ENCODE measurements around the gene FAM98C. TPM values are rescaled to one million over a fixed set of nuclear protein-coding genes. Genes with fewer than 3 reads are reported as not detected.

FAM98C gene
- total RNA-seq, 4 donors from 2014 or later, result 22.1 to 36.5 (median 23.9) TPM

- H3K27me3 ChIP-seq, result no peaks in the 10 kb centered on the region
- no peak overlapping the region for H3K4me3 ChIP-seq (replicated peaks in 1 of 3)
- H3K4me1 ChIP-seq, result peaks cover 9 to 10% of the 10 kb centered on the region in 2 donors
- intact Hi-C loops (cut with DNase I), result no loop called here
- 87 to 88% methylated on average over 8 of the region's 8 CpGs for WGBS, 2 donors
- H3K36me3 ChIP-seq, result no peaks in the 10 kb centered on the region
- no peak overlapping the region for H3K27ac ChIP-seq
- no peaks in the 10 kb centered on the region for H3K9me3 ChIP-seq
- TF ChIP-seq CTCF (IDR thresholded peaks at IDR 0.05) (no peak), POLR2A (IDR thresholded peaks at IDR 0.05) (no peak)
- no peak for DNase-seq
These were observed 14.3 kb downstream of the FAM98C start for GRCh38 chr19:38417146-38417543.

- no peaks in the 10 kb centered on the region for H3K9me3 ChIP-seq
- intact Hi-C loops (cut with DNase I), result no loop called here
- H3K4me1 ChIP-seq, result peaks cover 9 to 10% of the 10 kb centered on the region in 2 donors
- no peak for TF ChIP-seq POLR2A (IDR thresholded peaks at IDR 0.05)
- no peak for TF ChIP-seq CTCF (IDR thresholded peaks at IDR 0.05)
- H3K36me3 ChIP-seq, result no peaks in the 10 kb centered on the region
- DNase-seq, result peak; percentile 40 to 41
- H3K27me3 ChIP-seq, result no peaks in the 10 kb centered on the region
- WGBS, 2 donors, result 6 to 9% methylated on average over 43 of the region's 49 CpGs
- no peak overlapping the region for H3K27ac ChIP-seq
- H3K4me3 ChIP-seq (replicated peaks in 1 of 3), result peak overlapping the region in 1 of 3 donors; percentile 10
These were observed 14.9 kb downstream of the FAM98C start for GRCh38 chr19:38417544-38418506.

GRCh38 chr19:38420935-38421334, 18.0 kb downstream of the FAM98C start:
- WGBS, 2 donors, result 77 to 92% methylated on average over 3 to 6 of the region's 9 CpGs
- Histone ChIP-seq H3K4me3 (replicated peaks in 1 of 3) (no peak overlapping the region), H3K27ac (no peak overlapping the region), H3K27me3 (no peaks in the 10 kb centered on the region), H3K36me3 (no peaks in the 10 kb centered on the region), H3K9me3 (no peaks in the 10 kb centered on the region), H3K4me1 (peaks cover 9 to 10% of the 10 kb centered on the region in 2 donors)
- DNase-seq, result no peak
- intact Hi-C loops (cut with DNase I), result no loop called here
- no peak for TF ChIP-seq CTCF (IDR thresholded peaks at IDR 0.05)
- no peak for TF ChIP-seq POLR2A (IDR thresholded peaks at IDR 0.05)

GRCh38 chr19:38421856-38422255, 19.0 kb downstream of the FAM98C start:
- H3K27me3 ChIP-seq, result no peaks in the 10 kb centered on the region
- no peak overlapping the region for H3K4me3 ChIP-seq (replicated peaks in 1 of 3)
- no peak for TF ChIP-seq POLR2A (IDR thresholded peaks at IDR 0.05)
- no peak for TF ChIP-seq CTCF (IDR thresholded peaks at IDR 0.05)
- no peaks in the 10 kb centered on the region for H3K9me3 ChIP-seq
- no peak overlapping the region for H3K27ac ChIP-seq
- WGBS, 2 donors, result 75 to 82% methylated on average over 14 of the region's 14 CpGs
- intact Hi-C loops (cut with DNase I), result no loop called here
- DNase-seq, result no peak
- H3K36me3 ChIP-seq, result no peaks in the 10 kb centered on the region
- peaks cover 9 to 10% of the 10 kb centered on the region in 2 donors for H3K4me1 ChIP-seq

GRCh38 chr19:38422438-38422837, 19.5 kb downstream of the FAM98C start:
- H3K36me3 ChIP-seq, result no peaks in the 10 kb centered on the region
- no peak overlapping the region for H3K27ac ChIP-seq
- intact Hi-C loops (cut with DNase I), result no loop called here
- TF ChIP-seq POLR2A (IDR thresholded peaks at IDR 0.05) (no peak), CTCF (IDR thresholded peaks at IDR 0.05) (no peak)
- no peak overlapping the region for H3K4me3 ChIP-seq (replicated peaks in 1 of 3)
- no peaks in the 10 kb centered on the region for H3K9me3 ChIP-seq
- no peaks in the 10 kb centered on the region for H3K27me3 ChIP-seq
- H3K4me1 ChIP-seq, result peaks cover 9 to 10% of the 10 kb centered on the region in 2 donors
- 78 to 80% methylated on average over 4 to 6 of the region's 7 CpGs for WGBS, 2 donors
- DNase-seq, result no peak

All from thyroid gland (tissue), 4 donors.